Tibial artery (tissue), 4 donors: Measurements from ENCODE around the gene MUC5AC.

Experiments
- DNase-seq, 2 donors: peaks; one replicate each; pipeline ENCODE4 v3.0.0-alpha.2; 2019
- H3K27ac ChIP-seq, 2 donors: fragments of 200-600 bp; sonication (generic) in 1 of 2; 1 replicate in 1 of 2; 2 replicates in 1 of 2; pipeline ENCODE4 v1.5.1; 2018 to 2019; ENCODE audit warnings: mild to moderate bottlenecking in 1 of 2
- H3K27me3 ChIP-seq, 2 donors: fragments of 200-600 bp; sonication (generic) in 1 of 2; one replicate each; pipeline versions ENCODE4 v1.5.1 to v1.6.0; 2016 to 2019
- H3K36me3 ChIP-seq, 3 donors: fragments of 200-600 bp; sonication (generic) in 2 of 3; one replicate each; pipeline ENCODE4 v1.5.1; 2016 to 2019; ENCODE audit warnings: mild to moderate bottlenecking in 2 of 3
- H3K4me1 ChIP-seq, 4 donors: fragments of 200-600 bp; sonication (generic) in 2 of 4; 1 replicate in 3 of 4; 2 replicates in 1 of 4; pipeline ENCODE4 v1.5.1; 2016 to 2019
- H3K4me3 ChIP-seq, 2 donors: fragments of 200-600 bp; sonication (generic) in 1 of 2; 1 replicate in 1 of 2; 2 replicates in 1 of 2; pipeline ENCODE4 v1.5.1; 2018 to 2019; ENCODE audit warnings: mild to moderate bottlenecking in 2 of 2
- H3K9me3 ChIP-seq, 3 donors: fragments of 200-600 bp; sonication (generic) in 1 of 3; one replicate each; pipeline ENCODE4 v1.5.1; 2016 to 2019
- CTCF ChIP-seq, 2 experiments: fragments of 200-600 bp in 1 of 2; fragments of 450-650 bp in 1 of 2; IDR thresholded peaks; one replicate each; pipeline ENCODE4 v1.5.1; 2017 to 2019; ENCODE audit warnings: antibody characterized with exemption in 2 of 2, mild to moderate bottlenecking in 1 of 2, moderate library complexity in 1 of 2
- intact Hi-C: fragments of 100-400 bp; cut with DNase I; formaldehyde crosslinking; loops from one replicate; pipeline ENCODE4 v1.15.0; 2023; ENCODE audit warnings: low total_unique reads

The MUC5AC gene

GRCh38 chr11:1139441-1140083 lies 18.2 kb upstream of the MUC5AC start:
- H3K27ac ChIP-seq: no peak overlapping the region
- H3K36me3 ChIP-seq: no peaks in the 10 kb centered on the region
- H3K27me3 ChIP-seq: peaks cover 0 to 10% of the 10 kb centered on the region in 2 donors
- no peak overlapping the region for H3K4me3 ChIP-seq
- H3K4me1 ChIP-seq: no peaks in the 10 kb centered on the region
- peaks cover 3 to 10% (median 10%) of the 10 kb centered on the region in 3 donors for H3K9me3 ChIP-seq
- DNase-seq: no peak
- intact Hi-C loops: no loop called here
- no peak for TF ChIP-seq CTCF (IDR thresholded peaks at IDR 0.05)

GRCh38 chr11:1140642-1141490 lies 16.9 kb upstream of the MUC5AC start:
- TF ChIP-seq CTCF (IDR thresholded peaks at IDR 0.05): no peak
- intact Hi-C loops: no loop called here
- H3K27me3 ChIP-seq: peaks cover 0 to 10% of the 10 kb centered on the region in 2 donors
- H3K4me3 ChIP-seq: no peak overlapping the region
- H3K4me1 ChIP-seq: no peaks in the 10 kb centered on the region
- DNase-seq: peak; percentile 12 to 38
- H3K27ac ChIP-seq: no peak overlapping the region
- peaks cover 3 to 10% (median 6%) of the 10 kb centered on the region in 3 donors for H3K9me3 ChIP-seq
- no peaks in the 10 kb centered on the region for H3K36me3 ChIP-seq

- no peak for TF ChIP-seq CTCF (IDR thresholded peaks at IDR 0.05)
- H3K4me3 ChIP-seq: no peak overlapping the region
- H3K4me1 ChIP-seq: no peaks in the 10 kb centered on the region
Observed at GRCh38 chr11:1146365-1146764, 11.4 kb upstream of the MUC5AC start.

GRCh38 chr11:1147792-1148191 lies 10.0 kb upstream of the MUC5AC start:
- Histone ChIP-seq H3K4me3 (no peak overlapping the region), H3K27me3 (peaks cover 0 to 37% of the 10 kb centered on the region in 2 donors), H3K9me3 (peaks cover 0 to 10% (median 3%) of the 10 kb centered on the region in 3 donors), H3K36me3 (no peaks in the 10 kb centered on the region), H3K4me1 (no peaks in the 10 kb centered on the region), H3K27ac (no peak overlapping the region)
- intact Hi-C loops: no loop called here
- no peak for DNase-seq
- TF ChIP-seq CTCF (IDR thresholded peaks at IDR 0.05): no peak

More at GRCh38 chr11:1146365-1146764, 11.4 kb upstream of the MUC5AC start:
- peak in 1 of 2 donors; percentile 45 for DNase-seq
- intact Hi-C loops: no loop called here
- Histone ChIP-seq H3K27ac (no peak overlapping the region), H3K27me3 (peaks cover 0 to 25% of the 10 kb centered on the region in 2 donors), H3K36me3 (no peaks in the 10 kb centered on the region), H3K9me3 (peaks cover 3 to 10% (median 6%) of the 10 kb centered on the region in 3 donors)

GRCh38 chr11:1148752-1149180 lies 9.0 kb upstream of the MUC5AC start:
- H3K4me1 ChIP-seq: peaks cover 0 to 1% (median 0%) of the 10 kb centered on the region in 4 donors
- H3K36me3 ChIP-seq: no peaks in the 10 kb centered on the region
- no peak for TF ChIP-seq CTCF (IDR thresholded peaks at IDR 0.05)
- no peak overlapping the region for H3K27ac ChIP-seq
- peak in 1 of 2 donors; percentile 57 for DNase-seq
- peaks cover 0 to 3% (median 2%) of the 10 kb centered on the region in 3 donors for H3K9me3 ChIP-seq
- intact Hi-C loops: no loop called here
- no peak overlapping the region for H3K4me3 ChIP-seq
- H3K27me3 ChIP-seq: peaks cover 0 to 41% of the 10 kb centered on the region in 2 donors
